NCI-H345 treated with DMSO at 0.1 percent for 48 hours (cell line): ENCODE results near the gene VPS45.

Source experiments
- DNase-seq: peaks from one replicate; lab custom pipeline; 2025; ENCODE audit not compliant: unreplicated experiment; lab: John Stamatoyannopoulos, UW

VPS45 gene

DNA sequence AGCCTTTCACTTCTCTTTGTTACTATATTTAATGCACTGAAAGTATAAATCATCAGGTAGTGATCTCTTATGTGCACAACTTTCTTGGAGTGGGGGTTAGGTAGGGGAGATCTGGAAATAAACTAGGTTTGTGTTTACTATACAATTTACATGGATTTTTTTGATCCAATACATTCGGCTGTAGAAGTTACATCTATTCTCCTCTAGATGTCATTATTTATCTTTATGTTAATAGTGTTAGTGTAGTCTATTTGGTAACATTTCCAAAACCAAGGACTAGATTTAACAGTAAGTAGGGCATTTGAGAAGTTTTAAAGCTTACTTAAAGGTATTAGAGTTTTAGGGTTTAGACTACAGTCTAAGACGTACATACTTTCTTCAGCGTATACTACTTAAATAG, 5.4 kb downstream of the VPS45 start:
- DNase-seq: no peak

DNA sequence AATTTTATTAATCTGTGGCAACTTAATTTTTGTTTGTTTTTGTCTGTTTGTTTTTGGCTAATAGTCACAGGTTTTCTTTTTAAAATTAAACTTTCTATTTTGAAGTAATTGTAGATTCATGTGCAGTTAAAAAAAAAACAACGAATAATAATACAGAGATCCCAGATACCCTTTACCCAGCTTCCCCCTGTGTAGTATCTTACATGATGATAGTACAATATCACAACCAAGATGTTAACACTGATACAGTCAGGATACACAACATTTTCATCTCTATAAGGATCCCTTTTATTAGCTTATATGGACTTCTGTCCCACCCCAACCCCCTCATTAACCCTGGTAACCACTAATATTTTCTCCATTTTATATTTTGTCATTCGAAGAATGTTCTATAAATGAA, 5.9 kb downstream of the VPS45 start:
- no peak for DNase-seq

DNA sequence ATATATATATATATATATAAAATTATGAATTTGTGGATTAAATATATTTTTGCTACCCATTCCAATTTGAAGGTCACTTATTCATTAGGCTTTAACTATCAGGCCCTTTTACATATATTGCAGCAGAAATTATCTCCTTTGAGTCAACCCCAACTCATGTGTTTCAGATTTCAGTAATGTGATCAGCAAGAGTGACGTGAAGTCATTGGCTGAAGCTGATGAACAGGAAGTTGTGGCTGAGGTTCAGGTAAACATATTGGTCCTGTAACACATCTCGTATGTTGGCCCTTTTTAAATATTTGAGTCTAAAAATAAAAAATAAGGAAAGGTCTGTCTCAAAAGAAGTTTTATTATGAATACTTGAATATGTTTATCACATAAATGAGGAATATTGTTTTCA, 8.5 kb downstream of the VPS45 start:
- no peak for DNase-seq

DNA sequence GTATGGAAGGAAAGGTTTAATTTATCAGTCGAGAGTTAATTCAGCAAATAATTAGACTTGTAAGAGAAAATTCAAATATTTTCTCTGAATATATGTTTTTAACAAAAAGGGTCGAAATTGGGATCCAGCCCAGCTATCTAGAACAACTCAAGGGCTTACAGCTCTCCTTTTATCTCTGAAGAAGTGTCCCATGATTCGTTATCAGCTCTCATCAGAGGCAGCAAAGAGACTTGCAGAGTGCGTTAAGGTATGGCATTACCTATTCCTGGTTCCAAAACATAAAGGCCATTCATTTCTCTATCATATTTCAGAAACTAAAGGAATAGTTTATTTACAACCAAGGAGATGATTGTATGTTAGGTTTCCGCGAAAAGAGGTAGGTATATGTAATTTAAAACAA, 9.4 kb downstream of the VPS45 start:
- no peak for DNase-seq

DNA sequence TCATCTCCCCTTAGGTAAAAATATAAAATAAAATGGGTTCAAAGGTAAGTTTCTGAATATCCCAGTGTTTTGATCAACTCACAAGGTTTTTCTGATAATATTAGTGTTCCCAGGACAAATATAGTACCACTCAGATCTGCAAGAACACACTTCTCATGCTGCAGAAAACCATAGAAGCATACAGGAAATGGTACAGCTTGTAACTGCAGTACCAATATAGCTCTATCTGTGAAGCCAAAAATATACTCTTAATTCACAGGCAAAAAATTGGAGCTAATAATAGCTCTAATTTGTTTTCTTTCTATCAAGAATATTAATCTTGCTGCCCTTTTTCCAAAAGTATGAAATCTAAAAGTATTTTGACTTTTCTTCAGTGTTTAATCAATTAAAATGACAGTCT, 13.2 kb downstream of the VPS45 start:
- no peak for DNase-seq

DNA sequence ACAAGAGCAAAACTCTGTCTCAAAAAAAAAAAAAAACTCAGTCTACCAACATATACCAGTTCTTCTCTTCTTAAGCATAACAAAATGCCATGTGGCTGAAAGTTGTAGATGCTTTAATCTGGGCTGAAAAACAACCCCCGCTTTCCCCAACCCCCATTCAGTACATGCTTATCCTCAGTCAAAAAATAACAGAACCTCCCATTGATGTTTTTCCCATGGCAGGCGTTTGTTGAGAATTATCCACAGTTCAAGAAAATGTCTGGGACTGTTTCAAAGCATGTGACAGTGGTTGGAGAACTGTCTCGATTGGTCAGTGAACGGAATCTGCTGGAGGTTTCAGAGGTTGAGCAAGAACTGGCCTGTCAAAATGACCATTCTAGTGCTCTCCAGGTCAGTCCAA, 14.9 kb downstream of the VPS45 start:
- DNase-seq: no peak

DNA sequence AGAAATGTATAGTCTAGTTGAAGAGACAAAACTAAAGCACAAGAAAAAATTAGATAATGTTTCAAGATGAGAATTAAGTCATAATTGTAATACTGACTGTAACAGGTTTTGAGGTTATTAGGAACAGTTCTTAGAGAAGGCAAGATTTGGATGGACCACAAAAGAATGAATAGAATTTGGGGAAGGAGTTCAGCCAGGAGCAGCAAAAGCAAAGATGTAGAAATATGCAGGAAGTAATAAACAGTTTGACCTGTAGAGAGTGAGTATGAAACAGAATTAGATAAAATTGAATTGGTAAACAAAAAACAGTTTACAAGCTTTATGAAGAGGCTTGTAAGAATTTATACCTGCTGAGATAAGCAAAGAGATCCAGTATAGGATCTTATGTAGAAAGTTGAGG, 16.3 kb downstream of the VPS45 start:
- DNase-seq: no peak

DNA sequence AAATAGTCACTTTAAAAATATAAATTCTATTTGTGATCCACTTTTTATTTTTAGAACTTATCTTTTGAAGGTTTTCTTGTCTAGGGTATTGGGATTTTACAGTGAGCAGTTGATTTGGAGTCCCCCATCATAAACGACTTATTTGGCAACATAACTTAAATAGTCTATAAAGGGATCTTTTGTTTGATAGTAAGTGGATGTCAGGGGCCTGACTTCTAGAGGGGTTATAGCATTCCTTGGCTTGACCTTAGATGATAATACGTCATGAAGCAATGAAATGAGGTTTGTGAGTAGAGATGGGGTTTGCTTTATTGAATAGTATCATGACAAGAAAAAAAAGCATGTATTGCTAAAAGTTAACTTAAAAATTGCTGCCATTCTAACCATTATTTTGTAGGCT, 17.8 kb downstream of the VPS45 start:
- no peak for DNase-seq

DNA sequence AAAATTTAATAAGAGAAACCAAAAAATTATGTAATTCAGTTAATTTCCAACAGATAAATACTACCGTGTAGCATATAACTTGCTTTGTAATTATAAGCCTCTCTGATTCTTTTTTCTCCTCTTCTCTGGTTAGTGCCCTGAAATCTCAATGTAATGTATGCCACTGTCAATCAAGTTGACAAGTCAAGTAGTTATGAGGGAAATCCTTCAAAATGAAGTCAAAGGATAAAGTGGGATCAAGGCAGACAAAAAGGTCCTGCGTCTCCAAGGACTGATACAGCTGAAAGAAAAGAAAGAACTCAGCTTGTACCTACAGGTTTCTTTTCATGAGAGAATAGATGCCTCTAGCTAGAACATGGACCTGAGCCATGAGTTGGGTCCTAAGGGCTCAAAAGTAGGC, 19.8 kb downstream of the VPS45 start:
- no peak for DNase-seq

DNA sequence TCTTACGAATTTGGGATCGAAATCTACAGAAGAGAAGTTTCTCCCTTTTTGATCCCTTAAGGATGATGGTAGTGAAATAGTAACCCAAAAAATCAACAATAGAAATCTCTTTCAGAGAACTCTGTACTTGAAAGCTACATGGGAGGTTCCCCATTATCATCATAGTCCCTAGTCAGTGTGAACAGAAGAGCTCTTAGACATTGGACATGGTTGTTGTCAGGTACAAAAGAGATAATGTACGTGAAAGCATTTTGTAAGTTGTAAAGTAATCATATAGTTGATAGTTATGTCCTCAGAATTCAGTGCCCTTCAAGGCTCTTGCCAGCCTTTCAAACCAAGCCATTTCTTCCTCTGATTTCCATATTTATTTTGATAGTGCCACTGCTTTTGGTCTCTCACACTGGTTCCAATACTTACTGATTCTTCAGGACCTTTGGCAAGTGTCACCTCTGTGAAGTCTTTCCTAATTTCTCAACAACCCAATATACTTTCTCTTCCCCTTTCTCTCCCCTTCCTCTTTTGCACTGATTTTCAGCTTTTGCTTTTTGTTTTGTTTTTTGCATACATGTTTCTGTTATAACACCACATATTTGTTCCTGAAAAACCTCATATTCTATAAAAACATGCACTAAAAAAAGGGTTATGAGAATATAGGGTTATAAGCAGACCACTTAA, 22.4 kb downstream of the VPS45 start:
- DNase-seq: no peak

DNA sequence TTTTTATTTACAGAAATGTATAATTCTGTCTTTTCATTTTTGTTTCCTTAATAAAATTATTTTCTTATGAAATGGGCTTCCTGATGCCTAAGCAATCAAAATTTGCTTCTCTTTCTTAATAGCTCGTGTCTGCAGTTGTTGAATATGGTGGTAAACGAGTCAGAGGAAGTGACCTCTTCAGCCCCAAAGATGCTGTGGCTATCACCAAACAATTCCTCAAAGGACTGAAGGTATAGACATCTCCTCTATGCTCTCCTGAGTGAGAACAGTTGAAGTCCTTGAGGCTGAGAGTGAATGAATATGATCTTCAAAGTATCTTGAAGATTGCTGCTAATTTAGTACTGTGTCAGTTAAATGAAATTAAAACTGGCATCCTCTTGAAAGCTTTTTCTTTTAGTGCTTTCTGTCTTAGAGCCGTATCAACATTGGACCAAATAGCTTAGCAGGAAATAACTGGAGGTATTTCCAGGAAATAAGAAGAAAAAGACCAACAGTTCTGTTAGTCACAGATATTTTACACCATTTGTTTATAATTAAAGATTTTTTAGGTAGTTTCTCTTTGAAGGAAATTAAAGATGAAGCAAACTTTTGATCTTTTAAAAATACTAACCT, 24.7 kb downstream of the VPS45 start:
- DNase-seq: no peak

DNA sequence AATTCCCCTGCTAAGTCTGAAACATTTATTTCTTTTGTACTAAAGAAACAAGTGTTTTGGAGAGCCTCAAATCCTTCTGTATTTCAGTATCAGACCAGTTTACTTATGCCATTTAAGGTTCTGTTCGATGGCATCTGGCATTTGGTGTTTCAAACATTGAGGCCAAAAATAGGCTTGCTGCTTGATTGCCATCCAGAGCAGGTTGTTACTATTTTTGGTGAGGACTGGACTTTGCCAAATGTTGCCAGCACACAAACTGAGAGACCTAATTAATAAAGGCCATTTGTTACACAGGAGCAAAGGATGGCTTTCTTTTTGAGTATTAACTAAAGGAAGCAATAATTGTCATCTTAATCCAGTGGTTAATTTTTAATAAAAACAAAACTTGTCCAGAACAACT, 26.2 kb downstream of the VPS45 start:
- DNase-seq: no peak

DNA sequence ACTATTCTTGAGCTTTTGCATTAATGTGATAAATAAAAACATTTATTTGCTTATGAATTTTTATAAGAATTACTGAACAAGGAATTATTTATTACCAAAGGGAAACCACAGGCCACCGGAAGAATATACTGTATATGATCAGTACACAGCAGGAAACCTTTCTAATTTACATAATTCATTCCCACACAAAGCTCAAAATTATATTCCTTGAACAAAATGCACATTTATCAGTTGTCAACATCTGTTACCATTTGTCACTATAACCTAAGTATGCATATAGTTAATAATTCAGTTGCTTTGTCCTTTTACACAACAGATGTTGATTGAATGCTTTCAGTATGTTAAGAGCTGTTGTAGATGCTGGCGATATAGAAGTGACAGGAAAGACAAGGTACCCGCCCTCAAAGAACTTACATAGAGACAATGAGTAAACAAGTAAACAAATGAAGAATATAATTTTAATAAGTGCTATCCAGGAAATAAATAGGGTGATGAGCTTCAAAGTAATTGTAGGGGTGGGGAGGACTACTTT, 27.2 kb downstream of the VPS45 start:
- no peak for DNase-seq

DNA sequence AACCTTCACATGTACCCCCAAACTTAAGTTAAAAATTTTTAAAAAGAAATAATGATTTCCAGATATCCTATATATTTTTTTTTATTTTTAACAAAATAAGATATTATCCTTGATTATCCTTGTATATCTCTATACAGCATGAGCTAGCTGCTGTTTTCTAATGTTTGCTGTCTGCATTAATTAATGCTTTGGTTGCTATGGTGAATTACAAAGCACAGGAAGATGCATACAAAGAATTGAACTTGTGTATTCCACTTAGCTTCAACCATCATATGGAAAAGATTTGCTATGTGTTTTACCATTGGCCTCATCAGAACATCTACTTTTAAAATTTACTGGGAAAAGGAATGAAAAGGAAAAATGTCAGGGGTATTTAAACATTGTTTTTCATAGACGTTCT, 35.4 kb downstream of the VPS45 start:
- no peak for DNase-seq

DNA sequence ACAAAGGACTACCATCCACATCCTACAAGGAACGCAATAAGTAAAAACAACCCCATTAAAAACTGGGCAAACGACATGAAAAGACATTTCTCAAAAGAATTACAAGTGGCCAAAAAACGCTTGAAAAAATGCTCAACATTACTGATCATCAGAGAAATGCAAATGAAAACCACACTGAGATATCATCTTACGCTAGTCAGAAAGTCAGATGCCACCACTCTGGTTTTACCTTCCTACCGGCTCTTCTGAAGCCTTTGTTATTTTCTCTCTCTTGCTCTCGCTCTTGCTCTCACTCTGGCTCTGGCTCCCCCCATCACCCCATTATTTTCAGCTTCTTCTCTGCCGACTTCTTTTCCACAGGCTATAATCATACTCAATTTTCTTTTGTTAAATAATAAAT, 38.8 kb downstream of the VPS45 start:
- no peak for DNase-seq

DNA sequence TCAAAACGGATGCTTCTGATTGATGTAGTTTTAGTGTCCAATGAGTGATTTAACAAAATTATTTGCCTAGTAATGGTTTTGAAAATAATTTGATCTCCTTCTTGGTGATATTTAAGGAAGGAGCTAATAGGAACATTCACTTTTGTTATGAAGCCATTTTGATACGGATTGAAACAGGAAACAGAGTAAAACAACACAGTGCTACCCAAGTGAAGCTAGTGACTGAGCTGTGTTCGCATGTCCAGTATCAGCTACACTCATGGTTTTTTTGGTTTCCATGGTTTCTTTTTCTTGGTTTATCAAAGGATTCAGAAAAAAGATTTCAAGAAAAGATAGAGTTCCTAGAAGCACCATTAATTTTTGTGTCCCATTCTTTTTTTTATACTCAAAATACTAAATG, 42.0 kb downstream of the VPS45 start:
- no peak for DNase-seq

DNA sequence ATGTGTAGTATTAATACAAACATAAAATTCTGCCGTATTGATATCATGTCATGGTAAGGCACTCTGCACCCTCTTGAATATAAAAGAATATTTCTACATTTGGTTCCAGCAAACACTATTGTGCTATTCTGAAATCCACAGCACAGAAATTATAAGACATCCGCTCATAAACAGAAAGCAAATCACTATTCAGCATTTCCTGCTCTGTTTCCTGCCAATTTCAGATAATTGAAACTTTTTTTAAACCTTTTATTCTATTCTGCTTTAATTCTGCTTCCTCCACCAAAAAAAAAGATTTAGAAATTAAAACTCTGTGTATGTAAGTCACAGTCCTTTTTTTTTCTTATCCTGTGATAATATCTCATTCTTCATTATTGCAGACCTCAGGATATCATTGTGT, 42.5 kb downstream of the VPS45 start:
- DNase-seq: no peak

DNA sequence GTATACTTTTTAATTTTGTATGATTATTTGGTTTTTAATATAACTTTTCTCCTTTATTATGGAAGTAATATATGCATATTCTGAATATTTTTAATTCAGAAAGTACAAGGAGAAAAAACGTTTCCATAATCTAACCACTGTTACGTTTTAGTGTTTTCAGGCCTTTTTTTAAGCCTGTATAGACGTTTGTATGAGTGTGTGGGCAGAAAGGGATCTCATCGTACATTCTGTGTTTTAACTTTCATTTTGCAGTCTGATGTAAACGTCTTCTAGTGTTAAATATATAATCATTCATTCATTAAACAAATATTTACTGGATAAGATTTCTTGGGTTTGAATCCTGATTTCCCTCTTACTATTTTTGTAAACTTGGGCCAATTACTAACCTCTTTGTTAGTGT, 44.1 kb downstream of the VPS45 start:
- DNase-seq: no peak

DNA sequence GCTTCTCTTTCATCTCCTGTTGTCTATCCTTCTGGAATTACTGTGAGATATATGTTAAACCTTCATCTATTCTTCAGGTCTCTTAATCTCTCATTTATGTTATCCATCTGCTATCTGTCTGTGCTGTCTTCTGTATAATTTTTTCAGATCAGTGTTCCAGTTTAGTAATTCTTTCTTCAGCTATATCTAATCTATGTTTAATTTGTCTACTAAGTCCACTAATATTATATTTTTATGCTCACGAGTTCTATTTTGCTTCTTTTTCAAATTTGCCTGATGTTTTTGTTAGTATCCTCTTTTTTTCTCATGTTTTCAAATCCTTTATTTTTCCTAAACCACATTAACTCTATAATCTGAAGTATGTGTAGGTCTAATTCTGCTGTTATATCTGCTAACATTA, 47.5 kb downstream of the VPS45 start:
- DNase-seq: no peak

DNA sequence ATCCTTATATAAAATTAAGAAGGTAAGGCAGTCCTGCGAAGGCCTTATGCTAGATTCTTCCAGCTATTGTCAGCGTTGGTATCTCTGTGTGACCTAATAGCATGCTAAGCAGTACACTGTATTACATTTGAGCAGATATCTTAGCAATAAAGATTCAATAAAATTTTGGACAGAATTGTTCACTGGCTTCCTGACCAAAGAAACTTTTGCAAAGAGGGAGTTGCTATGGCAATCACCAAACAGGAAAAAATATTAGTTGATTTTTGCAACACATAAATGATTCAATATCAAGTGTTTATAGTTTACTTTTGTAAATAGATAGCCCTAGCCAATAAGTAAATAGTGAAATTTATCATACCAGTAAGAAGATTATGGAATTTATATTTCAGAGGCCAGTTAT, 51.1 kb downstream of the VPS45 start:
- DNase-seq: no peak

DNA sequence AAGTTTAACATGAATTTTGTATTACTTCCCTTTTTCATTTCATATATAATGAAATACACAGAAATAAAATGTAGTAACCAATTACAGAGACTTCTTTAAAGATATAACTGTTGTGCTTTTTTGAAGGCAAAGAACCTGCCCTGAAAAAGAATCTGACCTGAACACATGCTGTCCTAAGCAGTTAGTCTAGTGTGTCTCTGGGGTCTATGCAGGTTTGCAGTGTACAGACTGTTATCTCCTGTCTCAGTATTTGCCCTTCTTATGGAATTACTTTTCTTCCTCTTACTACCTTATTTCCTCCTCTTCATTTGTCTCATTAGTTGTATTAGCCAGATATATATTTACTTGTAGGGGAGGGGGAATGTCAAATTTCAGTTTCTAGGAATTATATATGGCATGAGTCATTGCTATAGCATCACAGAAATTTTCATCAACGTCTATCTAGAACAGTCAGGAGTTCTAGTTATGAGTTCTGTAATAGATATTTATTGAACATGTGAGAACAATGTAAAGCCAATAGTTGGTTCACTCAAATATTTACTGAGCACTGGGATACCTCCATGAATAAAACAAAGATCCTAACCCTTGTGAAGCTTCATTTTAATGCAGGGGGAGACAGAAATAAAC, 53.8 kb downstream of the VPS45 start:
- no peak for DNase-seq

DNA sequence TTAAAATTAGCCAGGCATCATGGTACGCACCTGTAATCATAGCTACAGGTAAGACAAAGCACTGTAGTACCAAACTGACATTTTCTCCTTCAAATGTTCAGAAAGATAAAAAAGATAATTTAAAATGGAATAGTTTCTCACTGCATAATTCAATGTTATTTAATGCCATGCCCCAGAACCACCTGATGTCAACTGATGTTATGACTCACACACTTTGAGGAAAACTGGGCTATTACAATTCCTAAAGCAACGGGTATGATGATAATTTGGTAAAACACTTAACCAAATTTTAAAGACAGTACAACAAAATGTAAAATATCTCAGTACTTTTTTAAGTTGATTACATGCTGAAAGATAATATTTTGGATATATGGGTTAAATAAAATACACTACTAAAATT, 59.2 kb downstream of the VPS45 start:
- no peak for DNase-seq

DNA sequence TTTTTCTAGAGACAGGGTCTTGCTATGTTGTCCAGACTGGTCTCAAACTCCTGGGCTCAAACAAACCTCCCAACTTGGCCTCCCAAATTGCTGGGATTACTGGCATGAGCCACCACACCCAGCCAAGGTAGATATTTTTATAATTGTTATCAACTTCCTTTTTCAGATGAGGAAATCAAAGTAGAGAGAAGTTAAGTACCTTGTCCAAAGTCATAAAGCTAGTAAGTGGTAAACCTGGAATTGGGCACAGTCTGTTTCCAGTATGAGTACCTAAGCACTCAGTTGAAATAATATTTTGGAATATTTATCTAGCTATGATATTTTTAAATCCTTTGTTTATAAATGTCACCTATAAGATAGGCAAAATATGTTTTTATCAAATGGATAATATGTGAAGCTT, 59.9 kb downstream of the VPS45 start:
- DNase-seq: no peak
